Stomach smooth muscle (tissue), 2 donors: ENCODE measurements around the gene PTGFRN.
A peak's percentile ranks its signal among the peaks of the same experiment; 100 is the strongest.
"Not testable (repeated sequence)": the region's sequence is repeated elsewhere in the genome, so short reads cannot be mapped to it uniquely, and the experiment has no call there.

Experiments
- H3K27ac ChIP-seq: one replicate; pipeline ENCODE4 v1.7.0; 2013; ENCODE audit warnings: mild to moderate bottlenecking, low read length, inconsistent platforms
- H3K27me3 ChIP-seq, 2 donors: one replicate each; pipeline ENCODE4 v1.7.0; 2013; ENCODE audit warnings: low read length in 2 of 2; ENCODE audit not compliant: insufficient read depth in 2 of 2, control insufficient read depth in 1 of 2
- H3K36me3 ChIP-seq, 2 donors: one replicate each; pipeline ENCODE4 v1.7.0; 2013; ENCODE audit warnings: low read length in 2 of 2; ENCODE audit not compliant: control insufficient read depth in 2 of 2, insufficient read depth in 2 of 2
- H3K4me1 ChIP-seq: one replicate; pipeline ENCODE4 v1.7.0; 2013; ENCODE audit warnings: low read length; ENCODE audit not compliant: control insufficient read depth, insufficient read depth
- H3K4me3 ChIP-seq, 2 donors: one replicate each; pipeline ENCODE4 v1.7.0; 2013; ENCODE audit warnings: low read length in 2 of 2
- H3K9ac ChIP-seq, 2 donors: one replicate each; pipeline ENCODE4 v1.7.0; 2013; ENCODE audit warnings: low read length in 2 of 2, mild to moderate bottlenecking in 1 of 2
- H3K9me3 ChIP-seq, 2 donors: one replicate each; pipeline ENCODE4 v1.7.0; 2013; ENCODE audit warnings: low read length in 2 of 2; ENCODE audit not compliant: control insufficient read depth in 2 of 2
- donor health status: healthy.
- donor health status: Pancreatic carcinoma.

Gene PTGFRN

GRCh38 chr1:116909512-116910378 is at the start of gene PTGFRN:
TSS of gene PTGFRN (plus strand) at chr1:116909916. CDS start at chr1:116910204, 288 bp downstream.
- Histone ChIP-seq H3K27me3 (no peaks in the 10 kb centered on the region), H3K27ac (peak within 1 kb of the TSS; percentile 92), H3K9ac (peak within 1 kb of the TSS; percentile 87 to 88), H3K36me3 (peaks cover 0 to 2% of the 10 kb centered on the region in 2 donors), H3K9me3 (no peaks in the 10 kb centered on the region), H3K4me3 (peak within 1 kb of the TSS; percentile 78 to 85), H3K4me1 (peaks cover 46% of the 10 kb centered on the region)

- not testable (repeated sequence) for H3K4me3 ChIP-seq, H3K9me3 ChIP-seq, H3K27me3 ChIP-seq, H3K4me1 ChIP-seq, H3K36me3 ChIP-seq, H3K27ac ChIP-seq, H3K9ac ChIP-seq
Observed at GRCh38 chr1:116860167-116860566, 49.5 kb upstream of the PTGFRN start.

- H3K9ac ChIP-seq, result no peak overlapping the region
- H3K9me3 ChIP-seq, result no peaks in the 10 kb centered on the region
- H3K4me1 ChIP-seq, result peaks cover under 1% of the 10 kb centered on the region
- H3K4me3 ChIP-seq, result no peak overlapping the region
- H3K27ac ChIP-seq, result no peak overlapping the region
- H3K36me3 ChIP-seq, result no peaks in the 10 kb centered on the region
- H3K27me3 ChIP-seq, result no peaks in the 10 kb centered on the region
Observed at GRCh38 chr1:116861137-116861536, 48.6 kb upstream of the PTGFRN start.

GRCh38 chr1:116863031-116863430 is 46.7 kb upstream of the PTGFRN start:
- not testable (repeated sequence) for H3K9me3 ChIP-seq, H3K4me3 ChIP-seq, H3K27ac ChIP-seq, H3K9ac ChIP-seq, H3K27me3 ChIP-seq, H3K36me3 ChIP-seq, H3K4me1 ChIP-seq

- H3K9me3 ChIP-seq, H3K36me3 ChIP-seq, H3K27ac ChIP-seq: not testable (repeated sequence)
Observed at GRCh38 chr1:116866478-116866877, 43.2 kb upstream of the PTGFRN start.

GRCh38 chr1:116868385-116868784 is 41.3 kb upstream of the PTGFRN start:
- Histone ChIP-seq H3K9me3 (no peaks in the 10 kb centered on the region), H3K4me3 (no peak overlapping the region), H3K9ac (no peak overlapping the region), H3K36me3 (no peaks in the 10 kb centered on the region), H3K27me3 (no peaks in the 10 kb centered on the region), H3K27ac (no peak overlapping the region), H3K4me1 (peaks cover 2% of the 10 kb centered on the region)

More at GRCh38 chr1:116866478-116866877, 43.2 kb upstream of the PTGFRN start:
- not testable (repeated sequence) for H3K27me3 ChIP-seq, H3K4me3 ChIP-seq, H3K9ac ChIP-seq, H3K4me1 ChIP-seq

- no peak overlapping the region for H3K4me3 ChIP-seq
Observed at GRCh38 chr1:116869611-116870010, 40.1 kb upstream of the PTGFRN start.

GRCh38 chr1:116870300-116870699 is 39.4 kb upstream of the PTGFRN start:
- H3K27ac ChIP-seq, result no peak overlapping the region
- H3K9me3 ChIP-seq, result no peaks in the 10 kb centered on the region
- H3K4me1 ChIP-seq, result peaks cover 2% of the 10 kb centered on the region
- H3K27me3 ChIP-seq, result no peaks in the 10 kb centered on the region
- H3K36me3 ChIP-seq, result no peaks in the 10 kb centered on the region
- no peak overlapping the region for H3K4me3 ChIP-seq
- no peak overlapping the region for H3K9ac ChIP-seq

More at GRCh38 chr1:116869611-116870010, 40.1 kb upstream of the PTGFRN start:
- H3K9me3 ChIP-seq, result no peaks in the 10 kb centered on the region
- H3K27me3 ChIP-seq, result no peaks in the 10 kb centered on the region
- H3K9ac ChIP-seq, result no peak overlapping the region
- H3K4me1 ChIP-seq, result peaks cover 2% of the 10 kb centered on the region
- H3K27ac ChIP-seq, result no peak overlapping the region
- H3K36me3 ChIP-seq, result no peaks in the 10 kb centered on the region

- peak overlapping the region; percentile 53 for H3K27ac ChIP-seq
- no peaks in the 10 kb centered on the region for H3K9me3 ChIP-seq
- peaks cover 2% of the 10 kb centered on the region for H3K4me1 ChIP-seq
- H3K4me3 ChIP-seq, result no peak overlapping the region
- H3K27me3 ChIP-seq, result no peaks in the 10 kb centered on the region
- H3K9ac ChIP-seq, result no peak overlapping the region
- no peaks in the 10 kb centered on the region for H3K36me3 ChIP-seq
Observed at GRCh38 chr1:116871779-116872146, 38.0 kb upstream of the PTGFRN start.

- Histone ChIP-seq H3K4me3 (no peak overlapping the region), H3K9ac (no peak overlapping the region), H3K36me3 (no peaks in the 10 kb centered on the region), H3K9me3 (no peaks in the 10 kb centered on the region), H3K27me3 (no peaks in the 10 kb centered on the region), H3K4me1 (peaks cover 17% of the 10 kb centered on the region), H3K27ac (no peak overlapping the region)
Observed at GRCh38 chr1:116873680-116874271, 35.9 kb upstream of the PTGFRN start.

- Histone ChIP-seq H3K9ac (no peak overlapping the region), H3K36me3 (no peaks in the 10 kb centered on the region), H3K4me3 (no peak overlapping the region), H3K27ac (no peak overlapping the region), H3K9me3 (no peaks in the 10 kb centered on the region), H3K27me3 (no peaks in the 10 kb centered on the region), H3K4me1 (peaks cover 26% of the 10 kb centered on the region)
Observed at GRCh38 chr1:116874733-116875249, 34.9 kb upstream of the PTGFRN start.
